HG03469 (cell line): Measurements from ENCODE around the gene PNRC1.
"Not testable (repeated sequence)": the region's sequence is repeated elsewhere in the genome, so short reads cannot be mapped to it uniquely, and the experiment has no call there.

Experiments used
- ATAC-seq: cut with Tn5 transposase; IDR thresholded peaks from one replicate; pipeline ENCODE4 v1.9.1; 2021; ENCODE audit warnings: mild to moderate bottlenecking, moderate library complexity, moderate number of reproducible peaks; ENCODE audit not compliant: unreplicated experiment

PNRC1 gene

DNA sequence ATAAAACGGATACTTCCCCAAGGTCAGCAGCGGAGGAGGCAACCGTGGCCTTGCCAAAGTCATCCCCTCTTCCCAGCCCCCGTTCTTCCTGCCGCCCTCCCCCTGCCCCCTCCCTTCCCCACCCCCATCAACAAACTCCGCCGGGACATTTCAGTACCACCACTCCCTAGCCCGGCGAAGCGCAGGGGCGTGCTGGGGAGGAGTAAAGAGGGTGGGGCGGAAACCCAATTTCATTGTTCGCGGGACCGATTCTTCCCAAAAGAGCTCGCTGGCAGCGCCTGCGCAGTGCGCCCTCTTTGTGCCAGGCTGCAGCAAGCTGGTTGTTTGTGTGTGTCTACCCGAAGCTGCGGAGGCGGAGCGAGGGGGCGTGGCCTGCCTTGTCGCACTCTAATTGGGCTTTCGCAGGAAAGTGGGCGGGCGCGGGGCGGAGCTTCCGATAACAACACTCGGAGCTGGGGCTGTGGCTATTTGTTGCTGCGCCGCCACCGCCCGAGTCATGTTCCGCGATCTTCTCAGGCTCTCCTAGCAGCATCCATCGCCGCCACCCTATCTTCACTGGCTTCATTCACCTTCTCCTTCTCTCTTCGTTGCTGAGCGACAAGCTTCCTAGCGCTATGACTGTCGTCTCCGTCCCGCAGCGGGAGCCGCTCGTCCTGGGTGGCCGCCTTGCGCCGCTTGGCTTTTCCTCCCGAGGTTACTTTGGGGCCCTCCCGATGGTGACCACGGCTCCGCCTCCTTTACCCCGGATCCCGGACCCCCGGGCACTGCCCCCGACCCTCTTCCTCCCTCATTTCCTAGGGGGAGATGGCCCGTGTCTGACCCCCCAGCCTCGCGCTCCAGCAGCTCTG, at the start of gene PNRC1:
TSS of gene PNRC1 (plus strand) at position 471 of the 848 bp plus-strand sequence. CDS start at position 615, 144 bp downstream.
- peak; percentile 61 for ATAC-seq

DNA sequence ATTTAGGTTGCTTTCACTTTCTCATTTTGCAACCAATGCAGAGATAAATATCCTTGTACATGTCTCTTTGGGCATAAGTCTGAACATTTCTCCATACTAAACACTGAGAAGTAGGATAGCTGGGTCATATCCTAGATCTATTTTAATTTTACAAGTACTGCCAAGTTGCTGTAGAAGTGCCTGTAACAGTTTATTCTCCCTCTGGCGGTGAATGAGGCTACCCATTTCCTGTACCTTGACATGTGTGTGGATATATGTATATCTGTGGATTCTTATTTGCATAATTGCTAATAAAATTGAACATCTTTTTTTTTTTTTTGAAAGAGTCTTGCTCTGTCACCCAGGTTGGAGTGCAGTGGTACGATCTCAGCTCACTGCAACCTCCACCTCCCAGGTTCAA, 48.0 kb upstream of the PNRC1 start:
- no peak for ATAC-seq

DNA sequence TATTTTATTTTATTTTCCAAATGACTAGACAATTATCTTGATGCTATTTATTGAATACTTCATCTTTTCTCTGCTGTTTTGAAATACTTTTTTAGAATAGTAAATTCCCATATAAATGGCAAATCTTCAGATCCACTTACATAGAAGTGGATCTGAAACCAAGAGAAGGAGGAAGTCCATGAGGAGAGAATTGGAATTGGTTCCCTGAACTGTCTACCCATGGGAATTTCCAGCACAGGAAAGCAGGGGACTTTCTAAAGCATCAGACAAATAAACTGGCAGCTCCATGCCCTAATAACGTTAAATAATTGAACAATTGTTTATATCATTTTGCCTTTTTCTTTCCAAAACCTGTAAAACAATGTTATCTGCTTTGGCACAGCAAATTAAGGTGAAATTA, 47.1 kb upstream of the PNRC1 start:
- ATAC-seq = no peak

DNA sequence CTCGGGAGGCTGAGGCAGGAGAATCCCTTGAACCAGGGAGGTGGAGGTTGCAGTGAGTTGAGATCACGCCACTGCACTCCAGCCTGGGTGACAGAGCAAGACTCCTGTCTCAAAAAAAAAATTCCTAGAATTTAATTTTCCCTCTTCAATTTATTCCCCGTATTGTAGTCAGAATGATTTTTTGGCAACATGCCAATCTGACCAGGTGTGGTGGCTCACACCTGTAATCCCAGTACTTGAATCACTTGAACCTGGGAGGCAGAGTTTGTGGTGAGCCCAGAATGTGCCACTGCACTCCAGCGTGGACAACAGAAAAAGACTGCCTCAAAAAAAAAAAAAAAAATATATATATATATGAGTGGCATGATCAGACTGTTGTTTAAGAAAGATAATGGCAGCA, 46.4 kb upstream of the PNRC1 start:
- not testable (repeated sequence) for ATAC-seq

DNA sequence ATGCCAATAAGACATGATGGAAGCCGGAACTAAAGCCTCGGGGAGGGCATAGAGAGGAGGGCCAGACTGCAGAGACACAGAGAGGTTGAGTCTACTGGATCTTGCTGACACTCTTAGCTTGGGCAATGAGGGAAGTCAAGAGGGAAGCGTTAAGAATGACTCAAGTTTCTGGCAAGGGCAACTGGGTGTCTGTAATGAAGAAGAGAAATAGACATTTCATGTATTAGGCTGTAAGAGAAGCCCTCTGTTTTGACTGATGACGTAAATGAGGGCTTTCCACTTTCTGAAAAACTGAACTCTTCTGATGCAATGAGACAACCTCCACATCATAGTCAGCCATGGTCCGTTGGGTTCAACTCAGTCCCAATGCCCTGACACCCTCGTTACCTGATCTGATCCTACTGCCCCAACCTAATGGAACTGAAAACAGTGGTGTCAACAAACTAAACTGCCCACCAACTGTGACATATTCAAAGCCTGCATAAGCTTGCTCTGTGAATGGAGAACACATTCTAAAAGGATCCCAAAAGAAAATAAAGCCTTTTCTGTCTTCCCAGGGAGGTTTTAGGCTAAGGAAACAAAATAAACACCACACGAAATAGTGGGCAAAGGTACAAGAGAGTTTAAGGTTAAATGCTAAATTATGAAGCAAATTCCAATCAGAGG, 45.8 kb upstream of the PNRC1 start:
- ATAC-seq = no peak

DNA sequence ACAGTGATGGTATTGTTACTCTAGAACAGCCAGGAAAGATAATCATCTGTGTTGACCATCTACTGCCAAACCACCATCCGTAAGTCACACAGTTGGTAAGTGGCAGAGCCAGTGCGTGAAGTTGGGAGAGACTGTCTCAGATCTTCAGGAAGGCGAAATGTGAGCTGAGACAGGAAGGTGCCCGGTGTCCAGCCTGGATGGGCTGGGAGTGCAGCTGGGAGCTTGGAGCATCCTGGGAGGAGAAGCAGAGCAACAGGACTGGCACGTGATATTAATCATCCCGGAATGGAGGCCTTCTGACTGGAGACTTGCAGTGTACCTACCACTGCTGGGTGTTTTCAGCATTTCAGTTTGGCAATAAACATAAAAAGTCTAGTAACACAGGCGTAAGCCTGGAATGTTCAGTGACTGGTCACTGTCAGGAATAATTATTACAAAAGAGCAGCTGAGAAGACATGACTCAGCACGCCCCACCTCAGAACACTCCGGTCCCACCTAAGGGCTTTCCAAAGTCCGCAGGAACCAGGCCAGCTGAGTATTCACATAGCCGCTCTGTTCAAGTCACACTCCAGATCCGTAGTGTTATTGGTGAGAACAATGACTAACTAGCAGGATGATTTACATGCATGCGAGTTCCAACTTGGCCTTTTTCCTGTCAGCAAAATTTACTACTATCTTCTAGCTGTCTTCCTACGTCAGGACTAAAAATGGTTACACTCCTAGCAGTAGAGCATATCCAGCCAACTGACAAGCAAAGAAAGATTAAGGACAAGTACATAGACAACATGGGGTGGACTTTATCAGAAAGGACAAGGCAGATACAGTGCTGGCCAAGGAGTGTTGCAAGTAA, 45.1 kb upstream of the PNRC1 start:
- ATAC-seq = no peak

DNA sequence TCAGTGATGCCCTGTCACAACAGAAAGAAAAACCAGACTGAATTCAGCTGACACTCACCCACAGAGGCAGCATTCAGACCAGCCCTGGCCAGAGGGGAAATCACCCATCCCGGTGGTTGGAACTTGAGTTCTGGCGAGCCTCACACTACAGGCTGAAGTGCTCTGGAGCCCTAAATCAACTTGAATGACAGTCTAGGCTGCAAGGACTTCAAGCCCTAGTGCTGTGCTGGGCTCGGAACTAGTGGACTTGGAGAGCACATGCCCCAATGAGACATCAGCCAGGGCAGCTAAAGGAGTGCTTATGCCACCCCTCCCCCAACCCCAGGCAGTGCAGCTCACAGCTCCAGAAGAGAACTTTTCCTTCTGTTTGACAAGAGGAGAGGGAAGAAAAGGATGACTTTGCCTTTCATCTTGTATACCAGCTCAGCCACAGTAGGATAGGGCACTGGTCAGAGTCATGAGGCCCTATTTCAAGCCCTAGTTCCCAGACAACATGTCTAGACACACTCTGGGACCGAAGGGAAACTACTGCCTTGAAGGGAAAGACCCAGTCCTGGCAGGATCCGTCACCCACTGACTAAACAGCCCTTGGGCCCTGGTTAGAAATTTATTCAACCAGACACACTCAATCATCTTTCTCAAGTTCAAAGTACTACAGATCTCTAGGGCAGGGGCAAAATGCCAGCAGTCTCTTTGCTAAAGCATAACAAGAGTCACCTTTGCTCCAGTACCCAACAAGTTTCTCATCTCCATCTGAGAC, 43.2 kb upstream of the PNRC1 start:
- ATAC-seq = no peak

DNA sequence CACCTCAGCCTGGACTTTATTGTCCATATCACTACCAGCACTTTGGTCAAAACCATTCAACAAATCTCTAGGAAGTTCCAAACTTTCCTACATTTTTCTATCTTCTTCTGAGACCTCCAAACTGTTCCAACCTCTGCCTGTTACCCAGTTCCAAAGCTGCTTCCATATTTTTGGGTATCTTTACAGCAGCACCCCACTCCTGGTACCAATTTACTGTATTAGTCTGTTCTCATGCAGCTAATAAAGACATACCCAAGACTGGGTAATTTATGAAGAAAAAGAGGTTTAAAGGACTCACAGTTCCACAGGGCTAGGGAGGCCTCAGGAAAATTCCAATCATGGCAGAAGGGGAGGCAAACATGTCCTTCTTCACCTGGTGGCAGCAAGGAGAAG, 42.7 kb upstream of the PNRC1 start:
- not testable (repeated sequence) for ATAC-seq

DNA sequence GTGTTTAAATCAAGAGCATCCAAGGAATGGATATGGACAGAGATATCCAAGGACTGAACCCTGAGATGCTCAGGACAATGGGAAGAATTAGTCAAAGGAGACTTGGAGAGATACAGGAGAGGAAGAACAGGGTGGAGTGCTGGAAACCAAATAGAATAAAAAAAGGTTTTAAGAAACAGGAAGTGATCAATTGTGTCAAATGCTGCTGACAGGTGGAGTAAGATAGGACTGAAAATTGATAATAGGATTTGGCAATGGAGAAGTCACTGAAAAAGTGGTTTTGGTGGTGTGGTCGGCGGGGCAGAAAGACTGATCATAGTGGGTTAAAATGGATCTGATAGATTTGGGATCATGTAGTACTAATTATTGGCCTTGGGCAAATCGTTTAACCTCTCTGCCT, 37.9 kb upstream of the PNRC1 start:
- ATAC-seq = no peak

DNA sequence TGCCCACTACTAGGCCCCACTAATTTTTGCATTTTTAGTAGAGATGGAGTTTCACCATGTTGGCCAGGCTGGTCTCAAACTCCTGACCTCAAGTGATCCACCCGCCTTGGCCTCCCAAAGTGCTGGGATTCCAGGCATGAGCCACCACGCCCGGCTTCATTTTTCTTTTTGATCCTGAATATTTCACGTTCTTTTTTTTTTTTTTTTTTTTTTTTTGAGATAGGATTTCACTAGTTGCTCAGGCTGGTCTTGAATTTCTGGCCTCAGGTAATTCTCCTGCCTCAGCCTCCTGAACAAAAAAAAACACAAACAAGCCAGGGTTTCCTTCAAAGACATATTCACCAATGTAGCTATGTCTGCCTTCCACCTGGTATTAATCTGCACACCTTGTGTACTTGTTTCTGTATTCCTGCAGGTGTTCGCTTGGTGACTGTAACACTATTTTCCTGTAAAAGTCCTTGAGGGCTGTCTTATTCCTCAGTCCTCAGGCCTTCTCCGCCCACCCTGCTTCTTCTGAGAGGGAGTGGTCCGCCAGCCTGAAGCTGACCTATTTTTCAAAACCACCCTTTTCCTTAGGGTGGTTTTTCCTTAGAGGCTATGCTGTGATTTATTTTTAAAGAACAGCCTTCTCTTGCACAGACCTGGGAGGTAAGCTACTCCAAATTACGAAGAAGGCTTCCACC, 36.1 kb upstream of the PNRC1 start:
- no peak for ATAC-seq

DNA sequence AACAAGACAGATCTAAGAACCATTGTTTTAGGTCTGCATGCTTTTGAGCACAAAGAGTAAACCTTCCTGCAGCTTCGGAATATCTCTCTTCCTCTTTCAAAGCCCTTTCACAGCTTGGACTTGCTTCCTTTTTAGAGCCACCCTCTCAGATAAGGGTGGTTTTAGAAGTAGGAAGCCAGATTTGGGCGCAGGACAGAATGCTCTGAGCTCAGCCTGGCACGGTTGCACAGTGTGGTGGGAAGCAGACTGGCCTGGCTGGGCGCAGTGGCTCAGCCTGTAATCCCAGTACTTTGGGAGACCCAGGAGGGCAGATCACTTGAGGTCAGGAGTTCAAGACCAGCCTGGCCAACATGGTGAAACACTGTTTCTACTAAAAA, 35.6 kb upstream of the PNRC1 start:
- no peak for ATAC-seq

DNA sequence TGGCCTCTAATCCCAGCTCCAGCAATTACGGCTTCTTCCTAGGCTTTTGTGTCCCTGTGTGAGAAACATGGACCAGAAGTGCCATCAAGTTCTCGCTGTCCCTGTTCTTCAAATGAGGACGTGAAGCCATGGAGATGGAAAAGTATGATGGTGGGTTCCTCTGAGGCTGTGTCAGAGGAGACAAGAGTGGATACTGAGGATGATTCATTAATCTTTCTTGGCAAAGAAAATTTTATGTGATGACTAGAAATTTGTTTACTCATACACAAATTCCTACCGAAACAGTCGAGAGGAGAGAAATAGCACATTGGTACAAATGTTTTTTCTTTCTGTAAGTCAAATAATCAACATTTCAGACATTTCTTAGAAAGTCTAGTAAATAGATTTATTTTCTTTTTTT, 35.0 kb upstream of the PNRC1 start:
- no peak for ATAC-seq

DNA sequence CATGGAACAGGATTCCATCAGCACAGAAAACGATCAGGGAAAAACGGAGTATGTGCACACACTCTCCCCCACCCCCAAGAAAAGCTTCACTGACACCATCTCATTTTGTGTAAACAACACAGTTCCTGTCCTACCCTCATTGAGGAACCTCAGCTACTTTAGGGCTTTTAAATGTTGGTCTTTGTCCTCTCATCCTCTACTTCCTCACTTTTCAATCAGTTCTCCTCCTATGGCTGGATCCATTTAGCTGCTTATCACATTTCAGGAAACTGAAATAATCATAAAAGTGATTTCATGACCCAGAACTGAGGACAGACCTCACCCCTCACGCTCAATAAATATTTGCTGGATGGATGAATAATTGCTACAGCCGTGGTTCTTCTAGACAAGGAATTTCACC, 33.1 kb upstream of the PNRC1 start:
- no peak for ATAC-seq

DNA sequence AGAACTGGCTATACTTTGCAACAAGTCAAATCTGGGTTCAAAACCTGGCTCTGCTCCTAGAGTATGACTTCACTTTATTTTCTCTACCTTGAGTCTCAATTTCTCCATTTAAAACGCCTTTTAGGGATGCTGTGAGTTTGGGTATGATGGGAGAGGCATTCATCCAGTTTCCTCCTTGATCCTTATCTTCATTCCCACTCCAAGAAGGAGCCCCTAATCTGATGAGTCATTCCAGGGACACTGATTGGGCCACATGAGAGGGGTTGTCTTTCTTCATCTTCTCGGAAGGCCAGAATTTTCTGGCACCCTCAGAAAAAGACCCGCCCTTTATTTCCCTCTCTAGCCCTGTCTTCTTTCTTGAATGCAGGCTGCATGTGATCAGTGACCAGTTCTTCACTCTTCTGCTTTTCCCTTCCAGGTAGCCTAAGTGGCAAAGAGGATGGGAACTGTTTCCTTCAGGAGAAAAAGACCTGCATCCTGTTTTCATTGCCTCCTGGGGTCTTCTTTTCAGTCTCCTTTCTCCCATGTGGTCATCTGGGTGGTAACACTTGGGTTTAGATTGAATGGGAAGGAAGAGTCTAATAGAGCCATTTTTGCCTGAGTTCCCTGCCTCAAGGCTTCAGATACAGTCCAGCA, 32.1 kb upstream of the PNRC1 start:
- ATAC-seq = no peak

DNA sequence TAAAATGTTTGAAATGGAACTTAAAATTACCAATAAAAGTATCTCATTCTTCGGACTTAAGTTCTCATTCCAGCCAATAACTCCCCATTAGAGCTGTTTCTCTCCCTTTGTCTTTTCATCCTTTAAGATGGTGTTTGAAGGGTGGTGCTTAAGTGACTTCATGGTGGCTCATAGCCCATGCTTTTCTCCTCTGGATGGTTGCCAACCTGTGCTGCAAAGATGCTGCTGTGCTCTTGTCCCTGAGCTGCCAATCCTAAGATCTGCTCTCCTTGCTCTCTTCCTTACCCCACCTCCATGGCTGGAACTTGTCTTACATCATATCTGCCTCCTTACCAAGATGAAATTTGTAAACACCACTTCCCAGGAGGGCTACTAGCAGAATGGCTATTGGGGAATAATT, 31.6 kb upstream of the PNRC1 start:
- ATAC-seq = no peak

DNA sequence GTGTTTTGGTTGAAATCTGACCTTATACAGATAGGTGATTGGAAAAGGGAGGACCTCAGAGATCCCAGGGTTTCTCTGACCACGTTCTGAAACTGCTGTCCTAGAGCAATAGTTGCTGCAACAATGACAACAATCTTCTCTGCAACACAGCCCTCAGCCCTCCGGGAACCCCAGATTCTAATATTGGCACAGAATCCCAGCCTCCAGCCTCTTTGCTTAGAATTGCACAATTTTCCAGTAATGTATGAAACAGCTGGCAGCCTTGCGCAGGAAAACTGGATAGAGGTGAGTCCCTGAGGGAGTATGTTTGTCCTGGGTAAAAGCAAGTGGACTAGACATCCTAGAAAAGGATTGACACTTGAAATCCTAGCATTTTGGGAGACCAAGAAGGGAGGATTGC, 30.4 kb upstream of the PNRC1 start:
- ATAC-seq = no peak

DNA sequence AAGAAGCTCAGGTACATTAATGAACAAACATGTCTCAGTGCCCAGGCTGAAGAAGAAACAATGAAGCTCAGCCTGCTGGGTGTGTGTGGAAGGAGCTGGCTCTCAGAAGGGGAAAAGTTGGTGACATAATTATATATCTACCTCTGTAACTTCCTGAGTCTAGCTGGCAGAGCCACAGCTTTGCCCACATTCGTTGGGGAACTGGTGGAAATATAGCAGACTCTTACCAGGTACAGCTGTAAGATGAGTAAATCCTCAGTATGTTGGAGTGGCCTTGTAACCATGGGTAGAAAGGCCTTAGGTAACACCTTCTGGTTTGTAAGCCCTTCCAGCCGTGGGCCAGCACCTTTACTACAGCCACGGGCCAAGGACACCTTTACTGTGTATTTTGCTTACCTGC, 29.9 kb upstream of the PNRC1 start:
- no peak for ATAC-seq

DNA sequence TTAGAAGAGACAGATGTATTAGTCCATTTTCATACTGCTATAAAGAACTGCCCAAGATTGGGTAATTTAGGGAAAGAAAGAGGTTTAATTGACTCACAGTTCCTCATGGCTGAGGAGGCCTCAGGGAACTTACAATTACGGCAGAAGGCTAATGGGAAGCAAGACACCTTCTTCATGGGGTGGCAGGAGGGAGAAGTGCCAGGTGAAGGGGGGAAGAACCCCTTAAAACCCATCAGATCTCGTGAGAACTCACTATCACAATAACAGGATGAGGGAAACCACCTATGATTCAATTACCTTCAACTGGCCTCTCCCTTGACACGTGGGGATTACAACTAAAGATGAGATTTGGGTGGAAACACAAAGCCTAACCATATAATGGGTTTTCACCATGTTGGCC, 28.9 kb upstream of the PNRC1 start:
- no peak for ATAC-seq

DNA sequence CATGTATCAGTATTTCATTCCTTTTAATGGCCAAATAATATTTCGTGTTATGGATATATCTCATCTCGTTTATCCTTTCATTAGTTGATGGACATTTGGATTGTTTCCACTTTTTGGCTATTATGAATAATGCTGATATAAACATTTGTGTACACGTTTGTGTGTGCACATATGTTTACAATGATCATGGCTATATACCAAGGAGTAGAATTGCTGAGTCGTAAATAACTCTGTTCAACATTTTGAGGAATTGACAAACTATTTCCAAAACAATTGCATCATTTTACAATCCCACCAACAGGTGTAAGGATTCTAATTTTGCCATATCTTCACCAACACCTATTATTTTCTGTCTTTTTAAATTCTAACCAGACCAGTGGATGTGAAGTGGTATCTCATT, 26.3 kb upstream of the PNRC1 start:
- ATAC-seq = no peak

DNA sequence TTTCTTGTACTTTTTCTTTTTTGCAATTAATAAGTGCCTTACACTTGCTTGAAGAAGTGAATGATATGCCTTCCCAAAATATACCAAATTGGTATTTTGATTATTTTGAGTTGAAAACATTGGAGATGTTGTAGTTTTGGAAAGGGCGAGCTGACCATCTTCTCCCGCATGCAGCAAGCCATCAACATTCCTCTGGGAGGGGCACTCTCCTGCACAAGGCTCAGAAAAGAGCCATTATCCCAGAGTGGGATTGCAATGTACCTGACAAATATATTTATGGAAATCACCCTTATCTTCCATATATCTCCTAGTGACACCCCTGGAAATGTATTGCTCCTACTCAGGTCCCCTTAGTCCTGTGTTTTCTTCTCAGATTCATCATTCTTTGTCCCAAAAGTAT, 22.8 kb upstream of the PNRC1 start:
- ATAC-seq = no peak
